Testis (tissue), 2 donors: ENCODE results near the gene LGALS9C.
"Not testable (repeated sequence)": the region's sequence is repeated elsewhere in the genome, so short reads cannot be mapped to it uniquely, and the experiment has no call there.

Source experiments
- POLR2A ChIP-seq: fragments of 450-650 bp; IDR thresholded peaks from one replicate; pipeline ENCODE4 v1.6.1; 2017; ENCODE audit warnings: antibody characterized with exemption, mild to moderate bottlenecking, moderate library complexity
- TF ChIP-seq, protein P1 (sequence below), 3 experiments: fragments of 450-650 bp in 2 of 3; fragments of 200-600 bp in 1 of 3; sonication (generic) in 1 of 3; IDR thresholded peaks; one replicate each; pipeline ENCODE4 v1.5.1; 2016 to 2019; ENCODE audit warnings: antibody characterized with exemption in 3 of 3, mild to moderate bottlenecking in 2 of 3, moderate library complexity in 1 of 3

DNA sequence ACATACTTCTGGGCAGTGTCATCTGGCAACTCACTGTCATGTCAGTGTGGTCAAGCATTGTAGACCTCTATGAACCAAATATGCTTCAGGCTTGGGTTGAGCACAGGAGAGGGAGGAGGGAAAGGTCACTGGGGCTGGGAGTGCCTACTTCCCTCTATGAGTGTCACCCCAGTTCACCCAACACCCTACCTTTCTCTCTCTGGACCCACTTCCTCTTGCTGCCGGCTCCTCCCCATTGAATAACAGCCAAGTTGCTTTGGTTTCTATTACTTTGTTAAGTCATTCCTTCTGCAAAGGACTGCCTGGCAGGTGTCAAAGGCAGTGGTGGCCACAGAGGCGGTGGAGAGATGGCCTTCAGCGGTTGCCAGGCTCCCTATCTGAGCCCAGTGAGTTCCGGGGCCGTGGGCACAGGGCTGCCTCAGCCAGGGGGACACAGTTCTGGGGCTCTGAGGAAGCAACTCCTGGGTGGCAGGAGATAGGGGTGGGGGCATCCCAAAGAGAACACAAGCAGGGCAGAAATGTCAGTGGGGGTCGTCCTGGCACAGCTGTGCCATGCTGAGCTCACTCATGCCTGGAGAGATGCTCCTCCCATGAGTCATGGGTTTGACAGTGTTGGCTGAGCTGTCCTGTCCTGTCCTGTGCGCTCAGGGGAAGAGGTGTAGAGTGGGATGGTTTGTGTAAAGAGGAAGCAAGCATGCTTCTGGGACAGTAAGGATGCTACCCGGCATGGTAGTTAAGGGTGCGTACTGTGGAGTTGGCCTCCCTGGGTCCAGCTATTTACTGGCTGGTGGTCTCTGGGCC, at the start of gene LGALS9C:
- TF ChIP-seq, protein P1, sequence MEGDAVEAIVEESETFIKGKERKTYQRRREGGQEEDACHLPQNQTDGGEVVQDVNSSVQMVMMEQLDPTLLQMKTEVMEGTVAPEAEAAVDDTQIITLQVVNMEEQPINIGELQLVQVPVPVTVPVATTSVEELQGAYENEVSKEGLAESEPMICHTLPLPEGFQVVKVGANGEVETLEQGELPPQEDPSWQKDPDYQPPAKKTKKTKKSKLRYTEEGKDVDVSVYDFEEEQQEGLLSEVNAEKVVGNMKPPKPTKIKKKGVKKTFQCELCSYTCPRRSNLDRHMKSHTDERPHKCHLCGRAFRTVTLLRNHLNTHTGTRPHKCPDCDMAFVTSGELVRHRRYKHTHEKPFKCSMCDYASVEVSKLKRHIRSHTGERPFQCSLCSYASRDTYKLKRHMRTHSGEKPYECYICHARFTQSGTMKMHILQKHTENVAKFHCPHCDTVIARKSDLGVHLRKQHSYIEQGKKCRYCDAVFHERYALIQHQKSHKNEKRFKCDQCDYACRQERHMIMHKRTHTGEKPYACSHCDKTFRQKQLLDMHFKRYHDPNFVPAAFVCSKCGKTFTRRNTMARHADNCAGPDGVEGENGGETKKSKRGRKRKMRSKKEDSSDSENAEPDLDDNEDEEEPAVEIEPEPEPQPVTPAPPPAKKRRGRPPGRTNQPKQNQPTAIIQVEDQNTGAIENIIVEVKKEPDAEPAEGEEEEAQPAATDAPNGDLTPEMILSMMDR (IDR thresholded peaks at IDR 0.05), result not testable (repeated sequence)
- TF ChIP-seq POLR2A, result not testable (repeated sequence)
